Endodermal cell (in vitro differentiated cells): Measurements from ENCODE around the gene DGKA. TPM values are rescaled to one million over a fixed set of nuclear protein-coding genes. Genes with fewer than 3 reads are reported as not detected.

Experiments used
- DNase-seq: peaks from one replicate; pipeline ENCODE4 v3.0.0-alpha.2; 2017
- H3K27ac ChIP-seq: 2 replicates; pipeline ENCODE4 v1.5.1; 2013; ENCODE audit warnings: mild to moderate bottlenecking, low read depth, low read length, moderate library complexity
- H3K27me3 ChIP-seq: 2 replicates; pipeline ENCODE4 v1.6.1; 2013; ENCODE audit warnings: mild to moderate bottlenecking, low read length, moderate library complexity; ENCODE audit not compliant: insufficient read depth, control insufficient read depth, poor library complexity, severe bottlenecking
- H3K36me3 ChIP-seq: 2 replicates; pipeline ENCODE4 v1.7.0; 2013; ENCODE audit warnings: mild to moderate bottlenecking, low read length, moderate library complexity; ENCODE audit not compliant: control insufficient read depth, insufficient read depth
- H3K4me1 ChIP-seq: one replicate; pipeline ENCODE4 v1.7.0; 2013; ENCODE audit warnings: low read length; ENCODE audit not compliant: control insufficient read depth, insufficient read depth
- H3K4me3 ChIP-seq: 2 replicates; pipeline ENCODE4 v1.5.1; 2013; ENCODE audit warnings: mild to moderate bottlenecking, low read length, moderate library complexity
- H3K9ac ChIP-seq: 2 replicates; pipeline ENCODE4 v1.6.1; 2013; ENCODE audit warnings: mild to moderate bottlenecking, low read length, moderate library complexity; ENCODE audit not compliant: poor library complexity, severe bottlenecking; ENCODE audit errors: extremely low read depth
- H3K9me3 ChIP-seq: 2 replicates; pipeline ENCODE4 v1.6.1; 2013; ENCODE audit warnings: mild to moderate bottlenecking, low read length, moderate library complexity; ENCODE audit not compliant: control insufficient read depth
- H3K27ac Mint-ChIP-seq: 2 replicates; pipeline ENCODE4 v1.8.0; 2020; ENCODE audit warnings: mixed read lengths
- H3K27me3 Mint-ChIP-seq: 2 replicates; pipeline ENCODE4 v1.8.0; 2021; ENCODE audit warnings: mild to moderate bottlenecking, mixed read lengths; ENCODE audit not compliant: insufficient read depth
- H3K36me3 Mint-ChIP-seq: 2 replicates; pipeline ENCODE4 v1.8.0; 2020; ENCODE audit warnings: low read depth, mixed read lengths
- H3K4me1 Mint-ChIP-seq: 2 replicates; pipeline ENCODE4 v1.8.0; 2020; ENCODE audit warnings: mixed read lengths
- H3K4me3 Mint-ChIP-seq: 2 replicates; pipeline ENCODE4 v1.8.0; 2020; ENCODE audit warnings: mild to moderate bottlenecking, moderate library complexity, mixed read lengths
- H3K9me3 Mint-ChIP-seq: 2 replicates; pipeline ENCODE4 v1.8.0; 2020; ENCODE audit warnings: mild to moderate bottlenecking, mixed read lengths
- CTCF ChIP-seq: fragments of 200-600 bp; sonication (generic); conservative IDR thresholded peaks from 2 replicates; pipeline ENCODE4 v1.5.0; 2021; ENCODE audit warnings: antibody characterized with exemption, mild to moderate bottlenecking
- WGBS, 2 experiments: methylation state at CpG; one replicate each; pipeline versions ENCODE4 v1.1.5 to v1.1.7; 2013; ENCODE audit warnings: missing lambda C conversion rate in 2 of 2, mixed read lengths in 1 of 2; ENCODE audit not compliant: insufficient coverage in 1 of 2, insufficient read length in 1 of 2; 5-methylcytosine and 5-hydroxymethylcytosine counted together
- total RNA-seq, 2 donors: library from RNA; stranded (reverse); fragmentation: NEBNext Ultra II Directional in 1 of 2; extraction: Animal tissue kit (Norgen Biotek cat#: 25700) in 1 of 2; gene quantifications; 2 replicates in 1 of 2; 3 replicates in 1 of 2; pipeline ENCODE4 v1.2.1, GENCODE V29; 2021

The DGKA gene
- total RNA-seq, 2 donors from 2014 or later: 10.2 to 11.1 TPM

GRCh38 chr12:55955344-55955743 lies 24.4 kb downstream of the DGKA start:
- Mint-ChIP-seq H3K27ac (no peak overlapping the region), H3K9me3 (no peaks in the 10 kb centered on the region), H3K36me3 (no peaks in the 10 kb centered on the region), H3K4me1 (peaks cover 4% of the 10 kb centered on the region), H3K27me3 (no peaks in the 10 kb centered on the region), H3K4me3 (no peak overlapping the region)
- TF ChIP-seq CTCF: no peak
- Histone ChIP-seq H3K9me3 (no peaks in the 10 kb centered on the region), H3K27ac (no peak overlapping the region), H3K4me3 (no peak overlapping the region), H3K4me1 (peaks cover 5% of the 10 kb centered on the region), H3K9ac (no peak overlapping the region), H3K27me3 (no peaks in the 10 kb centered on the region), H3K36me3 (no peaks in the 10 kb centered on the region)
- 85 to 87% methylated on average over 3 to 4 of the region's 4 CpGs for WGBS, 2 experiments
- no peak for DNase-seq

GRCh38 chr12:55955800-55956508 lies 25.0 kb downstream of the DGKA start:
- Histone ChIP-seq H3K9ac (no peak overlapping the region), H3K27me3 (no peaks in the 10 kb centered on the region), H3K4me1 (peaks cover 5% of the 10 kb centered on the region), H3K36me3 (no peaks in the 10 kb centered on the region), H3K4me3 (no peak overlapping the region), H3K27ac (no peak overlapping the region), H3K9me3 (no peaks in the 10 kb centered on the region)
- Mint-ChIP-seq H3K27me3 (no peaks in the 10 kb centered on the region), H3K4me3 (no peak overlapping the region), H3K4me1 (peaks cover 4% of the 10 kb centered on the region), H3K36me3 (no peaks in the 10 kb centered on the region), H3K27ac (no peak overlapping the region), H3K9me3 (no peaks in the 10 kb centered on the region)
- peak; percentile 66 for TF ChIP-seq CTCF
- 93 to 94% methylated on average over 5 to 6 of the region's 6 CpGs for WGBS, 2 experiments
- peak; percentile 89 for DNase-seq

GRCh38 chr12:55957106-55957859 lies 26.3 kb downstream of the DGKA start:
- H3K36me3 Mint-ChIP-seq: no peaks in the 10 kb centered on the region
- 86 to 93% methylated on average over 5 of the region's 5 CpGs for WGBS, 2 experiments
- Histone ChIP-seq H3K9ac (no peak overlapping the region), H3K4me3 (no peak overlapping the region), H3K27me3 (no peaks in the 10 kb centered on the region), H3K4me1 (peaks cover 5% of the 10 kb centered on the region), H3K9me3 (no peaks in the 10 kb centered on the region), H3K27ac (no peak overlapping the region), H3K36me3 (no peaks in the 10 kb centered on the region)
- no peaks in the 10 kb centered on the region for H3K27me3 Mint-ChIP-seq
- peaks cover 4% of the 10 kb centered on the region for H3K4me1 Mint-ChIP-seq
- no peak overlapping the region for H3K27ac Mint-ChIP-seq
- H3K4me3 Mint-ChIP-seq: no peak overlapping the region
- no peak for DNase-seq
- no peak for TF ChIP-seq CTCF
- H3K9me3 Mint-ChIP-seq: no peaks in the 10 kb centered on the region
